Kidney epithelial cell (primary cell): ENCODE measurements around the gene LGI4. TPM values are rescaled to one million over a fixed set of nuclear protein-coding genes. Genes with fewer than 3 reads are reported as not detected.
"Not testable (repeated sequence)": the region's sequence is repeated elsewhere in the genome, so short reads cannot be mapped to it uniquely, and the experiment has no call there.

ENCODE experiments used
- DNase-seq: peaks from one replicate; pipeline ENCODE4 v3.0.0-alpha.2; 2010; ENCODE audit warnings: low read depth
- H3K27me3 ChIP-seq: 2 replicates; pipeline ENCODE4 v1.6.0; 2011; ENCODE audit warnings: low read length; ENCODE audit not compliant: control insufficient read depth, insufficient read depth
- H3K36me3 ChIP-seq: 2 replicates; pipeline ENCODE4 v1.5.1; 2011; ENCODE audit warnings: low read length; ENCODE audit not compliant: control insufficient read depth, insufficient read depth
- H3K4me3 ChIP-seq: 2 replicates; pipeline ENCODE4 v1.5.1; 2011; ENCODE audit warnings: low read depth, mild to moderate bottlenecking, control low read depth, low read length
- CTCF ChIP-seq: IDR thresholded peaks from 2 replicates; pipeline ENCODE4 v1.5.1; 2011; ENCODE audit warnings: mild to moderate bottlenecking, moderate library complexity, low read length, control low read depth, inconsistent platforms; ENCODE audit not compliant: insufficient read depth, poor library complexity, severe bottlenecking
- total RNA-seq: library from RNA; depleted of rRNA; stranded (reverse); fragments of >200 nt; gene quantifications from 2 replicates; pipeline ENCODE4 v1.2.3, GENCODE V29; 2015

The LGI4 gene
- total RNA-seq, 1 donor from 2014 or later, result not detected

GRCh38 chr19:35136231-35136630 lies 1.4 kb upstream of the LGI4 start:
- H3K27me3 ChIP-seq, result peaks cover 53% of the 10 kb centered on the region
- no peak for TF ChIP-seq CTCF
- DNase-seq, result no peak
- H3K4me3 ChIP-seq, result no peak overlapping the region
- no peaks in the 10 kb centered on the region for H3K36me3 ChIP-seq

GRCh38 chr19:35135389-35135909 lies 590 bp upstream of the LGI4 start:
- H3K27me3 ChIP-seq, result peaks cover 49% of the 10 kb centered on the region
- no peak for DNase-seq
- H3K4me3 ChIP-seq, result no peak overlapping the region
- TF ChIP-seq CTCF, result peak; percentile 91
- no peaks in the 10 kb centered on the region for H3K36me3 ChIP-seq

- H3K36me3 ChIP-seq, result no peaks in the 10 kb centered on the region
- DNase-seq, result no peak
- peaks cover 33% of the 10 kb centered on the region for H3K27me3 ChIP-seq
- TF ChIP-seq CTCF, result no peak
- no peak overlapping the region for H3K4me3 ChIP-seq
These were observed 1.0 kb downstream of the LGI4 start for GRCh38 chr19:35133826-35134225.

- no peak for TF ChIP-seq CTCF
- peaks cover 25% of the 10 kb centered on the region for H3K27me3 ChIP-seq
- DNase-seq, result no peak
- H3K36me3 ChIP-seq, result no peaks in the 10 kb centered on the region
- H3K4me3 ChIP-seq, result no peak overlapping the region
These were observed 2.6 kb downstream of the LGI4 start for GRCh38 chr19:35132254-35132653.

- Histone ChIP-seq H3K36me3 (no peaks in the 10 kb centered on the region), H3K27me3 (peaks cover 17% of the 10 kb centered on the region), H3K4me3 (no peak overlapping the region)
- TF ChIP-seq CTCF, result no peak
- no peak for DNase-seq
These were observed 3.8 kb downstream of the LGI4 start for GRCh38 chr19:35130761-35131720.

- H3K27me3 ChIP-seq, result peaks cover 16% of the 10 kb centered on the region
- DNase-seq, H3K36me3 ChIP-seq, H3K4me3 ChIP-seq: not testable (repeated sequence)
These were observed 5.1 kb downstream of the LGI4 start for GRCh38 chr19:35129724-35130274.
